ENCODE measurements around the gene TACR2. TPM values are rescaled to one million over a fixed set of nuclear protein-coding genes. Genes with fewer than 3 reads are reported as not detected.

The TACR2 gene
- total RNA-seq (4.5 TPM), polyA plus RNA-seq (121 TPM)

DNA sequence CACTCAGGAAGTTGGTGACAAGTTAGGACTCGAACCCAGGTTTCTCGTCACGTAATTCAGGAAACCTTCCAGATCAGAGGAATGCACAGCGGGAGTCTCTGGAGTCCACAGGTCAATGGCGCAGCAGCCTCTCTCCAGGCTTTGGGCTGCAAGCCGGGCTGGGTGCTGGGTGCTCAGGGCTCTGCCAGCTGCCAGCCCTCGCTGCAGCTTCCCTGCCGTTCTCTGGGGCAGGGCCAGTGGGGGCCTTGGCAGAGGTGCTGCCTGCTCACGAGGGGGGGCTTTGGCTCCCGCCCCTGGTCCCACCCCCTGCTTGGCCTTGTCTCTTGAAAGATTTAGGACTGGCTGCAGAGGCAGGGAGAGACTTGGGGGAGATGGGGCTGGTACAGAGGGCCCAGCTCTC lies at the start of gene TACR2:
TACR2 (minus strand) TSS at position 224 of the 400 bp plus-strand sequence. CDS start 595 bp downstream, outside the sequence.
- DNase-seq (ENCODE audit: extremely low spot score), result no peak
- no peak within 1 kb of the TSS for H3K4me3 ChIP-seq (ENCODE audit: low read depth, low read length)
- 45% methylated on average over 10 of the region's 10 CpGs for WGBS

DNA sequence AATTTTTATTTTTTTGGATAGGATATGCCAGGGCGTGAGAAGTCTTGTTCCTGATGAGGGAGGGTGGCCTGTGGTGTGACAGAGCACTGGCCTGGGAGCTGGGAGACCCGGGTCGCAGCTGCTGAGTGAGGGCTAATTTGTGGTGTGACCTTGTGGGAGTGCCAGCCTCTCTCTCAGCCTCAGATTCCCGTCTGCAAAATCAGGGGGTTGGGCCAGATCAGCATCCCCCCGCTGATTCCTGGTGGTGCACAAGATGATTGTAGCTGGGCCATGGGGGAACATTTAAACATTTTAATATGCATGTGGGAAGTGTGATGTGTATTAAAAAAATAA lies 49.4 kb upstream of the TACR2 start:
- H3K4me1 ChIP-seq (ENCODE audit: insufficient read depth), result no peaks in the 10 kb centered on the region
- DNase-seq (ENCODE audit: extremely low spot score), result no peak
- H3K27ac ChIP-seq (ENCODE audit: low read depth), result no peak overlapping the region

More for the DNA sequence above, at the start of gene TACR2:
- Histone ChIP-seq H3K36me3 (ENCODE audit: insufficient read depth) (no peaks in the 10 kb centered on the region), H3K4me1 (ENCODE audit: insufficient read depth) (no peaks in the 10 kb centered on the region), H3K27ac (ENCODE audit: low read depth) (no peak within 1 kb of the TSS)

DNA sequence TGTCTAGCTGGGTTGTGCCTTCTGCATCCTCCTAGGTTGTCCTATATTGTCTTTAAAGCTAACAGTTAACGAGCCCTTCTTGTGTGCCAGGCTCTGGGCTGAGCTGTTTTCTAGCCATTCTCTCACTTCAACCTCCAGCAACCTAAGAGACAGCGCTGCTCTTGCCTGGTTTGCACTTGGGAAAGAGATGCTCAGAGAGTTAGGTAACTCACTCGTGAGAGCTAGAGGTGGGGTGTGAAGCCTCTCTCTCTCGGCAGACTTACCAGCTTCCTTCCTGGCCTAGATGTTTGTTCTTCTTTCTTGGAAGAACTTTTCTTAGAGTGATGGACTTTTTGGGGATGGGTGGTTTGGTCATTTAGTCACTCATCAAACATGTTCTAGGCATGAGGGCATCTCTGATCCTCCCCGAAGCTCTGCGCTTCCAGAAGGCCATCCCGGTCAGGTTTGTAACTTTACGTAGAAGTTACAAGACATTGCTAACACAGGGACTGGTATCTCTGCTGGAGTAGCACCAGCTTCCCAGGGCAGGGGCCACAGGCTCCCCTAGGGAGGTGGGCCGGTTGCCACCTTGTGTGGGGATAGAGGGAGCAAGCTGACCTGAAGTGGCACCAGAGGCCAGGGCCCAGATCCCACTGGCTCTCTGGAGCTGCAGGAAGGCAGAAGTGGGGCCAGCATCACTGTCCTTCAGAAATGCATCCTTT lies 48.9 kb upstream of the TACR2 start:
- 82% methylated on average over 9 of the region's 9 CpGs for WGBS
- no peaks in the 10 kb centered on the region for H3K4me1 ChIP-seq (ENCODE audit: insufficient read depth)
- no peak overlapping the region for H3K4me3 ChIP-seq (ENCODE audit: low read depth, low read length)
- no peak for DNase-seq (ENCODE audit: extremely low spot score)
- no peak overlapping the region for H3K27ac ChIP-seq (ENCODE audit: low read depth)
- no peaks in the 10 kb centered on the region for H3K36me3 ChIP-seq (ENCODE audit: insufficient read depth)

More for the DNA sequence above, 49.4 kb upstream of the TACR2 start:
- Histone ChIP-seq H3K36me3 (ENCODE audit: insufficient read depth) (no peaks in the 10 kb centered on the region), H3K4me3 (ENCODE audit: low read depth, low read length) (no peak overlapping the region)
- WGBS, result 59% methylated on average over 5 of the region's 5 CpGs

DNA sequence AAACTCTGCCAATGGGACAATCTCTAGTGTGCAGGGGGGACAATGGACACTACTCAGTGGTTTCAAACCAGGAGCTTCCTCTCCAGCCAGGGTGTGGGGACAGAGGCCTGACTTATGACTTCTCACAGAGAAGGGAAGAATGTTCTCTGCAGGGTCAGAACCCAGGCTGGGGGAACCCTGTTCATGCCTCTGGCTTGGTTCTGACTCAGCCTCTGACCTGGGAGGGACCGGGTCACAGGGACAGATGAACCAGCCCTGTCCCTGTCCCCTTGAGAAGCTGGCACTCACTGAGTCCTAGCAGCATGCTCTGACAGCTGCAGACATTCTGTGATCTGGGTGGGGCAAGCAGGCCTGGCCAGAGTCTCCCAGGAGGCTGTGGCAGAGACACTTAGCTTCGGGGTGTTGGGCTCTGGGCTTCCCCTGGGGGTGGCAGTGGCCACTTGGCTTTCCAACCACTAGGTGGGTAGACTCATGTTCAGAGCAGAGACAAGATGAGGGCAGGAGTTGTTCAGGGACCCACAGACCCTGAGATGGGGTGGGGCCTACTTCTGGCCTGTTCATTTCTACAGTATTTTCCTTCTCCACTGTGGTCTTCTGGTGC lies 48.2 kb upstream of the TACR2 start:
- no peak for DNase-seq (ENCODE audit: extremely low spot score)
- Histone ChIP-seq H3K4me1 (ENCODE audit: insufficient read depth) (peaks cover 3% of the 10 kb centered on the region), H3K36me3 (ENCODE audit: insufficient read depth) (no peaks in the 10 kb centered on the region), H3K4me3 (ENCODE audit: low read depth, low read length) (no peak overlapping the region), H3K27ac (ENCODE audit: low read depth) (no peak overlapping the region)
- 53% methylated on average over 2 of the region's 2 CpGs for WGBS

DNA sequence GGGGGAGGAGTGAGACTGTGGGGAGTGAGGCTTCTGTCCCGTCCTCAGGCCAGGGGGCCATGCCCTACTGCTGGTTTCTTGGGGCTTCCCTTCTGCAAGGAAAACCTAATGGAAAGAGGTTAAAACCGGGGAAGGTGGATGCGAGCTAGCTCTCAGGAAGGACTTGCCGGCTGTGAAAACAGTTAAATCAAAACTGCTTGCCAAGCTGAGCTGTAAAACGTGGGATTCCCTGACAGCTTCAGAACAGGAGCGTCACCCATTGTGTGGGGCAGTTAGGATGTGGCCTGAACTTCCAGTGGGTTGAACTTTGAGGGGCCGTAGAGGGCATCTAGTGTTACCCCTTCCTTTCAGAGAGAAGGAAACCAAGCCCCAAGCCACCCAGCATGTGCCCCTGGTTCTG lies 47.7 kb upstream of the TACR2 start:
- H3K4me3 ChIP-seq (ENCODE audit: low read depth, low read length), result no peak overlapping the region
- no peak overlapping the region for H3K27ac ChIP-seq (ENCODE audit: low read depth)
- H3K36me3 ChIP-seq (ENCODE audit: insufficient read depth), result no peaks in the 10 kb centered on the region
- 57% methylated on average over 7 of the region's 7 CpGs for WGBS
- DNase-seq (ENCODE audit: extremely low spot score), result no peak
- H3K4me1 ChIP-seq (ENCODE audit: insufficient read depth), result peaks cover 3% of the 10 kb centered on the region

DNA sequence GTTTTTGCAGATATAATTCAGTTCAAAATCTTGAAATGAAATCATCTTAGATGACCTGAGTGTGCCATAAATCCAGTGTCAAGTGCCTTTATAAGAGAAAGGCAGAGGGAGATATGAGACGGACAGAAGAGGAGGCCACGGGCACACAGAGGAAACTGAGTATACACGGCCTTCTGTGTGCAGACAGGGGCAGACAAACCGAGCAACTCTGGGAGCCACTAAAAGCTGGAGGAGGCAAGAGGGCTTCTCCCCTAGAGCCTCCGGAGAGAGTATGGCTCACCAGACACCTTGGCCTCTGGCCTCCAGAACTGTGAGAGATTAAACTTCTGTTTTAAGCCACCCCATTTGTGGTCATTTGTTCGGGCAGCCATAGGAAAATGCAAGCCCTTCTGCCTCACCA lies 47.2 kb upstream of the TACR2 start:
- WGBS, result 63% methylated on average over 6 of the region's 6 CpGs
- no peak for DNase-seq (ENCODE audit: extremely low spot score)

DNA sequence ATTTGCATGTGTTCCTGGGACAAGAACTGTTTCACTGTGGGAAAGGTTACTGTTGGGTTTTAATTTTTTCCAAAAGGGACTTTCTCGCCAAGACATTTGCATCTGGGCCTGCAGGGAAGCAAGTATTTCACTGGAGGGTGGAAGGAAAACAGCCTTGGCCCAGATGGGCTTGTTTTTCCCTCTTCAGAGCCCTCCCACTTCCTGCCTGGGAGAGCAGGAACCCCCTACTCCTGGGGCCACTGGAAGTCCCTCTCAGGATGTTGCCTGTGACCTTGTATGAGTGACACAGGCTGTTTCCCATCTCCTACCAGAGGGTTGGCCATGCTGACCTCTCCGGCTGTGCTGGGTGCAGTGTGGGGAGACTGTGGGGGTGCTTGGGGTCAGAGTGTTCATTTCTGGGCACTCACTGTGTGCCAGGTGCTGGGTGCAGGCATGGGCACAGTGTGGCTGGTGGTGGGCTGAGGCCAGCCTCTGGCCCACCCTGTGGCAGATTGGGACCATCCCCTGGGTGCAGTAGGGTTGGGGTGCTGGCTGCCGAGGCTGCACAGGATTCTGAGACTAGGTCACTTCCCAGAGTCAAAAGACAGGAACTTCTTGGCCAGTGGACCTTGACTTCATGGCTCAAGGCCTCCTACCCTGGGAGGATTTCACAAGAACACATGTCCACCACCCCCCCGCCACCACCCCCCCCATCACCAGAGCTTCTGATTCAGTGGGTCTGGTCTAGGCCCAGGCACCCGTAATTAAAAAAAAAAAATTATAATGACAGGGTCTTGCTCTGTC lies 44.7 kb upstream of the TACR2 start:
- DNase-seq (ENCODE audit: extremely low spot score), result no peak
- Histone ChIP-seq H3K27ac (ENCODE audit: low read depth) (no peak overlapping the region), H3K4me3 (ENCODE audit: low read depth, low read length) (no peak overlapping the region), H3K36me3 (ENCODE audit: insufficient read depth) (no peaks in the 10 kb centered on the region), H3K4me1 (ENCODE audit: insufficient read depth) (peaks cover 3% of the 10 kb centered on the region)
- 87% methylated on average over 5 of the region's 5 CpGs for WGBS

More for the DNA sequence above, 47.2 kb upstream of the TACR2 start:
- Histone ChIP-seq H3K4me1 (ENCODE audit: insufficient read depth) (peaks cover 3% of the 10 kb centered on the region), H3K4me3 (ENCODE audit: low read depth, low read length) (no peak overlapping the region), H3K27ac (ENCODE audit: low read depth) (no peak overlapping the region), H3K36me3 (ENCODE audit: insufficient read depth) (no peaks in the 10 kb centered on the region)

DNA sequence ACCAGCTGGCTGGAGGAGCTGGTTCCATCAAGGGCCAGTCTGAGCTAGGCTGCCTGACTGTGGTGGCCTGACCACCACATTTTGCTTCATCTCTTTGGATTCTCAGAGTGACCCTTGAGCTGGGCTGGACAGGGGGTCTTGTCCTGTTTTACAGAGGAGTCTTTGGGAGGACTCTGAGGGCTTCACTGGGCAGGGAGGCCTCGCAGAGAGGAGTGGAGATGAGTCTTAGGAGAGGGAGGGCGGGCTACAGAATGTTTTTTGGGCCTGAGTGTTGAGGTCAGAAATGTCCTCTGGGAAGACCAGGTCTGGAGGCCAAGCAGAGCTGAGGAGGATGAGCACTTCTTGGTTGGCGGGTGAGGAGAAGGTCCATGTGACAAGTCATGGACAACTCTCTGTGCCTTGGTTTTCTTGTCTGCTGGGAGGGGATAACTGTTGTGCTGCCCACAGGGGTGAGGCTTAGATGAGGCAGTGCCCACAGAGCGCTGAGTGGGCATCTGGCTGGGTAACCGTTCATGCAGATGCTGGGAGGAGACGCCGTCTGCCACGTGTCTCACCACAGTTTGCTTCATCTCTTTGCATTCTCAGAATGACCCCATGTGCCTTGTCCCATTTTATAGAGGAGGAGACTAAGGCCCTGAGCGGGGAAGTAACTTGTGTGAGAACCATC lies 44.0 kb upstream of the TACR2 start:
- Histone ChIP-seq H3K36me3 (ENCODE audit: insufficient read depth) (no peaks in the 10 kb centered on the region), H3K27ac (ENCODE audit: low read depth) (no peak overlapping the region), H3K4me3 (ENCODE audit: low read depth, low read length) (no peak overlapping the region), H3K4me1 (ENCODE audit: insufficient read depth) (peaks cover 3% of the 10 kb centered on the region)
- 90% methylated on average over 9 of the region's 9 CpGs for WGBS
- no peak for DNase-seq (ENCODE audit: extremely low spot score)

DNA sequence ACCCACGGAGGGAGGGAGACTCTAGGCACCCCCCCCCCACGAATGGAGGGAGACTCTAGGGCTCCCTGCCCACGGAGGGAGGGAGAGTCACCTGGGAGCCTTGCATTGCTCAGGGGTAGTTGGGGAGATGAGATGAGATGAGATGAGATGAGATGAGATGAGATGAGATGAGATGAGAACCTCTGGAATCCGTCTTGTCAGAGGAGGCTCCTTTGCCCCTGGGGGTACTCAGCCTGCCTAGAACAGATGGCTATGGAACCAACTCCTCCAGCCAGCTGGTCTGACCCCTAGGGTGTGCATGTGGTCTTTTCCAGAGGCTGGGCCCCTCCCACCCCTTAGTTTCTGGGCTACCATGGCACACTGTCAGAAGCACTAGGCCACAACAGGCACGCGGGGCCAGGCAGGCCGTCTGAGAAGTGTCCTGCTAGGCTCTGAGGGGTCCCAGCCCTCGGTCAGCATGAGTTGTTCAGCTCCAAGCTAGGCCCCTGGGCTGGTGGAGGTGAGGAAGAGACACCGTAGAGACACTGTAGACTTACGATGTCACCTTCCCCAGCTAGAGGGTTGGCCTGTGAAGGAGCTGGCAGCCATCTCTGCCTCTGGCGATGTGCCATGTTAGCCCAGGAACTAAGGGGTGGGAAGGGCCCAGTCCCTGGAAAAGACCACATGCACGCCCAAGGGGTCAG lies 43.3 kb upstream of the TACR2 start:
- DNase-seq (ENCODE audit: extremely low spot score), result no peak
- H3K27ac ChIP-seq (ENCODE audit: low read depth), result peak overlapping the region; percentile 35
- no peak overlapping the region for H3K4me3 ChIP-seq (ENCODE audit: low read depth, low read length)
- peaks cover 4% of the 10 kb centered on the region for H3K4me1 ChIP-seq (ENCODE audit: insufficient read depth)
- 70% methylated on average over 12 of the region's 12 CpGs for WGBS
- no peaks in the 10 kb centered on the region for H3K36me3 ChIP-seq (ENCODE audit: insufficient read depth)

DNA sequence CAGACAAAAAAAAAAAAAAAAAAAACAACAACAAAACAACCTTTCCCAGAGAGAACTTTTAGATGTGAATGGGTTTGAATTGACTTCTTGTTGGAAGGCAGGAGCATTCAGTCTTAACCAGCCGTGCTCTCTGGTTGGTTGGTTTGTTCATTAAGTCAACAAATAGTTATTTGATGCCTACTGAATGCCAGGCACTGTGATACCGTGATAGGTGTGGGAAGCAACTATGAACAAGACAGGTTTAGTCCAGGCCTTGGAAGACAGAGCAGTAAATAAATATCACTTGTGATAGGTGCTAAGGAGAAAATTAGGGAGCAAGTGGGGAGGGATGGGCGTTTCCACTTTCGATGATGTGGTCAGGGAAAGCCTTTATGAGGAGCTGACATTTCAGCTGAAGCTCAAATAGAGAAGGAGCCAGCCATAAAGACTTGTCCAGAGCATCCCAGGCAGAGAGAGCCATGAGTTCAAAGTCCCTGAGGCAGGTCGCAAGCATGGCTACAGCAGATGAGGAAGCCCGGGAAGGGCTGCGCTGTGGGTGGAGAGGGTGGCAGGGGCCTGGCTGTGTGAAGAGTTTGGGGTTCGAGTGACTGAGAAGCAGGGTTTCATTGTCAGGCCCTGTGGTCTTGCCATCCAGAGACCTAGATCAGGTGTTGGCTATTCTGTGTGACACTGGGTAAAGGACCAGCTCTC lies 42.5 kb upstream of the TACR2 start:
- WGBS, result 85% methylated on average over 8 of the region's 8 CpGs
- DNase-seq (ENCODE audit: extremely low spot score), result no peak
- peaks cover 4% of the 10 kb centered on the region for H3K4me1 ChIP-seq (ENCODE audit: insufficient read depth)
- H3K4me3 ChIP-seq (ENCODE audit: low read depth, low read length), result no peak overlapping the region
- H3K27ac ChIP-seq (ENCODE audit: low read depth), result peak overlapping the region; percentile 35
- no peaks in the 10 kb centered on the region for H3K36me3 ChIP-seq (ENCODE audit: insufficient read depth)

DNA sequence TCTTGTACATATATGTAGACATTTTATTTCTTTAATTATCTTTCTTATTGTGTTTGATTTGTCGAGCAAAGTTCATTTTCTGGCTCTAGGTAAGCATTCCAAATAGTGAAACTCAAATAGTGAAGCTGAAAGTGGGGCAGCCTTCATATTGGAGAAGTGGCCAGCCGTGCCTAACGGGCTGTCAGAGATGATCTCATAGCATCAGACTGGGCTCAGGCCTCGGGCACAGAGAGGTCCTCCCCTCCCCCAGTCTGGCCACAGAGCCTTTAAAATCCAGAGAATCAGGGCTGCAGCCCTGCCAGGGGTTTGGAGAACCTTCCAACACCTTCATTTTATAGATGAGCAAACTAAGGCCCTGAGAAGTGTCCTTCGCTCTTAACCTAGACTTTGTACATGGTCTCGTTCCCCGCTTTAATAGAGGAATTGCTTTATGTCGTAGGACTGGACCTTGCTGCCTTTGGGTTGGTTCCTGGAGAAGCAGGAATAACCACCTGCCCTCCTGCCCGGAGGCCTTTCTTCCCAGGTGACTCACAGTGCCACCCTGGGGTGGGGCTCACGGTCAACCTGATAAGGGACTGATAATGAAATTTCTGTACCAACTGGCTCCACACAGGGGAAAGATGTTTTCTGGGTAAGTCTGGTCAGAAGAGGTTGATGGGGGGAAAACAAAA lies 41.8 kb upstream of the TACR2 start:
- WGBS, result 65% methylated on average over 10 of the region's 10 CpGs
- peaks cover 4% of the 10 kb centered on the region for H3K4me1 ChIP-seq (ENCODE audit: insufficient read depth)
- no peak overlapping the region for H3K4me3 ChIP-seq (ENCODE audit: low read depth, low read length)
- no peak for DNase-seq (ENCODE audit: extremely low spot score)
- no peaks in the 10 kb centered on the region for H3K36me3 ChIP-seq (ENCODE audit: insufficient read depth)
- peak overlapping the region; percentile 55 for H3K27ac ChIP-seq (ENCODE audit: low read depth)

DNA sequence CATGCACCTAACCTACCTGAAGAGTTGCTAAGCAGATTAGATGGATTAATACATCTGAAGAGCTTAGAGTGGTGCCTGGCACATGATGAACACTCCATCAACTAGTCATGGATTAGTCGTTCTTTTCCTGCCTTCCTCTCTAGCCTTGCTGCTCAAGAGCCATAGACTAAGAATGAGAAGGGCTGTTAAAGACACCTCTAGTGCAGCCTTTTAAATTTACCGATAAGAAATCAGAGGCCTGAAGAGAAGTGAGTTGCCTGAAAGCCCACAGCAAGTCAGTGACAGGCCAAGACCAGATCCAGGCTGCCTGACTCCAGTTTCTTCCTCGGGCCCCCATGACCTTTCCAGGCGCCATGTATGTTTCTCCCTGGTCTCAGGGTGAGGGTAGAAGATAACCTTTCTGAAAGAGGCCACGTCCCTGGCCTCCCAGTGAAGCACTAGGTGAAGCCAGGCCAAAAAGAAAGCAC lies 41.1 kb upstream of the TACR2 start:
- H3K27ac ChIP-seq (ENCODE audit: low read depth), result peak overlapping the region; percentile 55

More for the DNA sequence above, 41.1 kb upstream of the TACR2 start:
- Histone ChIP-seq H3K4me3 (ENCODE audit: low read depth, low read length) (no peak overlapping the region), H3K4me1 (ENCODE audit: insufficient read depth) (peaks cover 4% of the 10 kb centered on the region), H3K36me3 (ENCODE audit: insufficient read depth) (no peaks in the 10 kb centered on the region)
- 64% methylated on average over 5 of the region's 5 CpGs for WGBS
- no peak for DNase-seq (ENCODE audit: extremely low spot score)
